DMS 273 treated with DMSO at 0.1 percent for 48 hours (cell line): Measurements from ENCODE around the gene MT2A.

Experiments used
- DNase-seq: peaks from one replicate; lab custom pipeline; 2025; lab: John Stamatoyannopoulos, UW

MT2A gene

GRCh38 chr16:56600398-56600999 lies 7.9 kb upstream of the MT2A start:
- DNase-seq = no peak

- no peak for DNase-seq
Observed at GRCh38 chr16:56601325-56601724, 7.1 kb upstream of the MT2A start.

GRCh38 chr16:56603589-56603988 lies 4.8 kb upstream of the MT2A start:
- peak; percentile 22 for DNase-seq

GRCh38 chr16:56604966-56605365 lies 3.4 kb upstream of the MT2A start:
- DNase-seq = no peak

- no peak for DNase-seq
Observed at GRCh38 chr16:56605475-56605874, 2.9 kb upstream of the MT2A start.

- no peak for DNase-seq
Observed at GRCh38 chr16:56606071-56606475, 2.3 kb upstream of the MT2A start.

- no peak for DNase-seq
Observed at GRCh38 chr16:56606476-56607108, 1.8 kb upstream of the MT2A start.

- DNase-seq = no peak
Observed at GRCh38 chr16:56607109-56607618, 1.2 kb upstream of the MT2A start.

GRCh38 chr16:56607675-56608042 lies 725 bp upstream of the MT2A start:
- no peak for DNase-seq

- no peak for DNase-seq
Observed at GRCh38 chr16:56608876-56609462, 585 bp downstream of the MT2A start.

- DNase-seq = peak; percentile 27
Observed at GRCh38 chr16:56609463-56609921, 1.1 kb downstream of the MT2A start.

- no peak for DNase-seq
Observed at GRCh38 chr16:56610017-56610608, 1.7 kb downstream of the MT2A start.

- DNase-seq = no peak
Observed at GRCh38 chr16:56610609-56611111, 2.3 kb downstream of the MT2A start.

GRCh38 chr16:56611281-56611833 lies 3.0 kb downstream of the MT2A start:
- no peak for DNase-seq

- DNase-seq = no peak
Observed at GRCh38 chr16:56613706-56614105, 5.3 kb downstream of the MT2A start.

GRCh38 chr16:56614549-56614991 lies 6.2 kb downstream of the MT2A start:
- DNase-seq = no peak

GRCh38 chr16:56615353-56615752 lies 7.0 kb downstream of the MT2A start:
- no peak for DNase-seq

- no peak for DNase-seq
Observed at GRCh38 chr16:56616608-56617211, 8.3 kb downstream of the MT2A start.

GRCh38 chr16:56617212-56618085 lies 9.1 kb downstream of the MT2A start:
- DNase-seq = no peak

- no peak for DNase-seq
Observed at GRCh38 chr16:56618138-56618537, 9.8 kb downstream of the MT2A start.

- no peak for DNase-seq
Observed at GRCh38 chr16:56620339-56620897, 12.0 kb downstream of the MT2A start.
